ENCODE results near the gene RBM4.

Gene RBM4

DNA sequence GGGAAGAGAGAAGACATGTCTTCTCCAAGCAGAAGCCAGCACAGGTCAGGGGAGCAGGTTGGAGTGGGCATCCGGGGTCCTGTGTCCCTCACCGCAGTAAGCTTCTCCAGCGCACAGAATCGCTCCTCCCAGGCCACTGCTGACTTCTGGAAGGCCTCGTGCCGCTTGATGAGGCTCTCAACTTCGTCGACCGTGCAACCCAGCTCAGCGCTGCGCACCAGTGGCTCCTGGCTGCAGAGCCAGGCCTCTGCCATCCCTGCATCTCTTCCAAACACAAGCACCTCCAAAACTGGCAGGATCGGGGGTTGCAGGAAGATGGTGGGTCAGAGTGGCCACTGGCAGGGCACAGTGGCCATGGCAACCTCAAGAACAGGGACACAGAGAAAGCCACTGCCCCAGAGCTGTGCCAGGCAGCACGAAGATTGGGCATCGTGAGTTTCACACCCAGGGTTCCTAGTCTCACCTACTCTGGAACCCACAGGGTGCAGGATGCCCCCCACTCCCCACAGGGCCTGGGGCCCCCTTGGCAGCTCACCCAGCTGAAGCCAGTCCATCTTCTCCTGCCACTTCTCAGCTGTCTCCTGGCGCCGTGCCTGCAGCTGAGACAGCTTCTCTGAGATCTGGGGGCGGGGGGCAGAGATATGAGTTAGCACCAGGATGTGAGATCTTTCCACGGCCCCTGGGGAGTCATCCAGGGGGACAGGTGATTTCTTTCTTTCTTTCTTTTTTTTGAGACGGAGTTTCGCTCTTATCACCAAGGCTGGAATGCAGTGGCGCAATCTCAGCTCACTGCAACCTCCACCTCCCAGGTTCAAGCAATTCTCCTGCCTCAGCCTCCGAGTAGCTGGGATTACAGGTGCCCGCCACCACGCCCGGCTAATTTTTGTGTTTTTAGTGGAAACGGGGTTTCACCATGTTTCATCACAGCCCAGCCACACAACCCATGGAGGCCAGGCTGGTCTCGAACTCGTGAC lies 50.3 kb downstream of the RBM4 start:
- DNase-seq (ENCODE audit: low spot score) = no peak

DNA sequence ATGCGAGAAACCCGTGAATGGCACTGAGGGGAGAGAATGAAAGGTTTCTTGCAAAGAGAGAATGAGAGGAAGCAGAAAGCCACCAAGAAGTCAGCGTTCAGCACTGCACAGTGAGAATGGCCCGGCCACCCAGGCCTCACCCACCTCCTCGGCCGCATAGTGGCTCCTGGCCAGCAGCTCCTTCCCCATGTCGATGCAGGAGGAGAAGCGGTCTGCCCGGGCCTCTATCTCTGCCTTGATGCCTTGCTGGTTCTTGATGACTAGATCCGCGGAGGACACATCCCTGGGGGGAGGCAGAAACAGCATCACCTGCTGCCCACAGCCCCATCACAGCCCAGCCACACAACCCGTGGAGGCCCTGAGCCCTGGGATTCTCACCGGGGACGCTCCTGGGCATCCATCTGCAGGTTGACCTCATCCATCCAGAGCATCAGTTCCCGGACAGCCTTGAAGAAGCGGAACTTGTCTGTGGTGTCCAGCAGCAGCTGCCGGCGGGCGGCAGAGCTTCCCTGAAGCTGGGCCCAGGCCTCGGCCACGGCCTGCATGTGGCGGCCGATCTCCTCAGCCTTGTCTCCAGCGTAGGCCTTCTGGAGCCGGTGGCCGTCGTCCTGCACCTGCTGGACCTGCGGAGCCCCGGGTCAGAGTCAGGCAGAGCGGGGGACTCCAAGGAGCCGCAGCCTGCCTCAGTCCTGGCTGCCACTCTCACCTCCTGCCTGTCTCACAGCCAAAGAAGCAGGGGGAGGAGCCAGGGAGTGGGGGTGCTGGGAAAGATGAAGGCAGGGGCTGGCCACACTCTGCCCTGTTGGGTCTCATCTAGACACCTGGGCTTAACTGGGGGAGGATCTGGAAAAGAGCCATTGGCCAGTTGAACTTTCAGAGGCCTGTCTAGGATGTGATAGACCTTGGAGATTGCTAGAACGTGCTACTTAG lies 51.4 kb downstream of the RBM4 start:
- DNase-seq (ENCODE audit: low spot score) = no peak

DNA sequence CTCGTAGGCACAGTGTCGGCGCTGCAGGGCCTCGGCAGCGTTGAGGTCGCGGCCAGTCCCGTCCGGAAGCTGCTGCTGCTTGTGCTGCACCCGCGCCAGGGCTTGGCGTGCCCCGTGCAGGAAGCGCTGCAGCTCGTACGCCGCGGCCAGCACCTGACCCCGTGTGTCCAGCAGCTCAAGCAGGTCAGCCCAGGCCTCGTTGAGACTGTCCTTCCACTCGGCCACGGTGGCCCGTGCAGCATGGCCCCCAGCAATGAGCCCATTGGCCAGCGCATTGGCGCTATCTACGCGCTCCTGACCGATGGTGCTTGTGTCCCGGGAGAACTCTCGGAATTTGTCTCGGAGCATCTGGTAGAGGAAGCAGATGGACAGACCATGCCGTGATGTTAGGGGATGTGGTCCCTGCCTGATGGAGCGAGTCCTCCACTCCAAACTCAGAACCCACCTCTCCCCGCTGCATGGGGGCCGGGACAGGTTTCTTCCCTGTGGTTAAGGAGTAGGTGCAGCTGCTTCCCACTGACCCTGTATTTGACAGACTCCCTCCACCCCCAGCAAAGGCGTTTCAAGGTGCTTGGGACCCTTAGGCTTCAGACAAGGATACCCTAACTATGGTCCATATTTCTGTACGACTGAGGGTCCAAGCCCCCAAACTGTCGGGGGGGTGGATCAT lies 52.9 kb downstream of the RBM4 start:
- DNase-seq (ENCODE audit: low spot score) = no peak

GRCh38 chr11:66692446-66692845 lies 53.9 kb downstream of the RBM4 start:
- no peak for DNase-seq (ENCODE audit: low spot score)

DNA sequence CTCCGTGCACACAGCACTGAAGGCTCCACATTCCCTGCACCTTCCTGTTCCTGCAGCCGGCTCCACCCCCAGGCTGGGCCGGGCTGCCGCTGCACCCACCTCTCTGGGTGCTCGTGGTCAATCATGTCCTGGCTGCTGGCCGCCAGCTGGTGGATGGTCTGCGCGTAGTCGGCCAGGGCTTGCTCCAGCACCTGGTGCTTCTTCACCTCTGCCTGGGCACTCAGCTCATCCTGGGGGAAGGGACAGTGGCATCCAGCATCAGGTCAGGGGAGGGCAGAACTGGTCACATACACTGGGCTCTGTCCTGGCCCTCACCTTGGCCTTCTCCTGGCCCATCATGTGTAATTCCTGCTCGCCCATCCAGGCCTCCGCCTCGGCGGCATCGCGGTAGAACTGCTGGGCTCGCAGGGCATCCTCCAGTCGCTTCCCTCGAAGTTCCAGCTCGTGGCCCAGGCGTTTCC lies 54.4 kb downstream of the RBM4 start:
- DNase-seq (ENCODE audit: low spot score) = no peak

GRCh38 chr11:66693356-66694055 lies 55.0 kb downstream of the RBM4 start:
- no peak for DNase-seq (ENCODE audit: low spot score)

DNA sequence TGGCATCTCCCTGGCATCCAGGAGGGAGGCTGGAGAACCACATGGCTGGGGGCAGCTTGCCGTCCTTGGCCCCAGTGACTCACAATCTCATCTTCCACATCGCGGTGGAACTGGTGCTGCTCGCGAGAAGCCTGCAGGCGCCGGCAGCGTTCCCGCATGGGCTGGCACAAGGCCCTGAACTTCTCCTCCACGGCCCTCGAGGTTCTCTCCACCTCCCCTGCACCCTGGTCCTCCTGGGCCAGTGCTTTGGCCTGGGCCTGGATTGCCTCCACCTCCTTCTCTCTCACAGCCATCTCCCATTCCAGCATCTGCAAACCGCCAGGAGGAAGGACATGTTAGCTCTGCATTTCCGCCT lies 55.5 kb downstream of the RBM4 start:
- no peak for DNase-seq (ENCODE audit: low spot score)

GRCh38 chr11:66694732-66695207 lies 56.3 kb downstream of the RBM4 start:
- peak; percentile 82 for DNase-seq (ENCODE audit: low spot score)

Data from pons (tissue), 1 donor.